DOHH2 (cell line): ENCODE data around the gene GGA2.

ENCODE experiments used
- EZH2phosphoT487 ChIP-seq: fragments of 200-600 bp; sonication (generic); IDR thresholded peaks from 2 replicates; pipeline ENCODE4 v1.6.1; 2017; ENCODE audit warnings: borderline replicate concordance, mild to moderate bottlenecking, antibody characterized with exemption, low read length, moderate library complexity, mixed read lengths
- TF ChIP-seq, protein P1 (sequence below): fragments of 200-600 bp; sonication (generic); IDR thresholded peaks from one replicate; pipeline ENCODE4 v1.5.1; 2014; ENCODE audit warnings: antibody characterized with exemption, mild to moderate bottlenecking, low read depth, low read length; ENCODE audit not compliant: poor library complexity, severe bottlenecking

DNA sequence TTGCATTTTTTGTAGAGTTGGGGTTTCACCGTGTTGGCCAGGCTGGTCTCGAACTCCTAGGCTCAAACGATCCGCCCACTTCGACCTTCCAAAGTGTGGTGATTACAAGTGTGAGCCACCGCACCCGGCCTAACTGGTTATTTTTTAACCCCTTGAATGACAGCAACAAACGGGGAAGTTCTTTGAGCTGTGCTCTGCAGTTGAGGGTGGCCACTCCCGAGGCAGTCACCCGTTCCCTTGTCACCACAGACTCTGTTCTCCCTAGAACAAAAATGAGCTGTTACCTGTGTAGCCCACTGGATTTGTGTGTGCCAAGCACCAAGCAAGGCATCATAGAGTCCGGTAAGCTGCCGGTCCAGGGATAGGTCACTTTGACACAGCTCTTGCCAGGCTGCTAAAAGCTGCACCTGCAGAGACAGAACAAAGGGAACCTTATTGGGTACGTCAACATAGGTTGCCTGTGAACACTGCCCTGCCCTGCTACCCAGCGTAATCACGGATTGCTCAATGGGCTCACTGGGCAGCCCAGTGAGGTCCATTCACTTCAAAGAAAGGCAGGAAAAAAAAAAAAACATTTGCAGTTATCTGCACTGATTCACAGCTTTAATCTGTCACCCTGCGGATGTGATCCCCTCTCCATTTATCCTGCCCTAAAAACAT is 76.9 kb downstream of the GGA2 start:
- TF ChIP-seq, protein P1, sequence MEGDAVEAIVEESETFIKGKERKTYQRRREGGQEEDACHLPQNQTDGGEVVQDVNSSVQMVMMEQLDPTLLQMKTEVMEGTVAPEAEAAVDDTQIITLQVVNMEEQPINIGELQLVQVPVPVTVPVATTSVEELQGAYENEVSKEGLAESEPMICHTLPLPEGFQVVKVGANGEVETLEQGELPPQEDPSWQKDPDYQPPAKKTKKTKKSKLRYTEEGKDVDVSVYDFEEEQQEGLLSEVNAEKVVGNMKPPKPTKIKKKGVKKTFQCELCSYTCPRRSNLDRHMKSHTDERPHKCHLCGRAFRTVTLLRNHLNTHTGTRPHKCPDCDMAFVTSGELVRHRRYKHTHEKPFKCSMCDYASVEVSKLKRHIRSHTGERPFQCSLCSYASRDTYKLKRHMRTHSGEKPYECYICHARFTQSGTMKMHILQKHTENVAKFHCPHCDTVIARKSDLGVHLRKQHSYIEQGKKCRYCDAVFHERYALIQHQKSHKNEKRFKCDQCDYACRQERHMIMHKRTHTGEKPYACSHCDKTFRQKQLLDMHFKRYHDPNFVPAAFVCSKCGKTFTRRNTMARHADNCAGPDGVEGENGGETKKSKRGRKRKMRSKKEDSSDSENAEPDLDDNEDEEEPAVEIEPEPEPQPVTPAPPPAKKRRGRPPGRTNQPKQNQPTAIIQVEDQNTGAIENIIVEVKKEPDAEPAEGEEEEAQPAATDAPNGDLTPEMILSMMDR, result no peak
- TF ChIP-seq EZH2phosphoT487, result no peak
